ENCODE measurements around the gene GARIN5B. TPM values are rescaled to one million over a fixed set of nuclear protein-coding genes. Genes with fewer than 3 reads are reported as not detected.

GARIN5B gene
- polyA plus RNA-seq, 3 donors, result not detected

GRCh38 chr19:55344444-55344843, 18.6 kb downstream of the GARIN5B start:
- no peak for TF ChIP-seq CTCF (IDR thresholded peaks at IDR 0.05)
- peaks cover under 1 to 2% (median 2%) of the 10 kb centered on the region in 3 donors for H3K27me3 Mint-ChIP-seq (ENCODE audit: low read depth in 3 of 3)
- H3K4me3 Mint-ChIP-seq, result no peak overlapping the region
- Histone ChIP-seq H3K9ac (ENCODE audit: insufficient read depth, low read length, poor library complexity, severe bottlenecking) (no peak overlapping the region), H3K9me3 (replicated peaks in 1 of 2; ENCODE audit: control insufficient read depth in 1 of 2, insufficient read depth in 1 of 2, low read length in 2 of 2) (no peaks in the 10 kb centered on the region), H3K27ac (ENCODE audit: low read depth in 1 of 2, low read length in 2 of 2) (no peak overlapping the region), H2AFZ (ENCODE audit: insufficient read depth, low read depth, low read length, poor library complexity, severe bottlenecking) (no peak overlapping the region), H3K4me3 (replicated peaks in 1 of 3; ENCODE audit: low read depth in 2 of 3, low read length in 3 of 3) (no peak overlapping the region), H3K4me1 (ENCODE audit: control insufficient read depth in 1 of 2, insufficient read depth in 2 of 2, low read length in 2 of 2) (peaks cover 20 to 23% of the 10 kb centered on the region in 2 donors), H3K79me2 (ENCODE audit: insufficient read depth, low read length) (peaks cover 12% of the 10 kb centered on the region), H4K20me1 (ENCODE audit: insufficient read depth, low read length) (peaks cover 7% of the 10 kb centered on the region), H3K27me3 (ENCODE audit: control insufficient read depth in 2 of 2, insufficient read depth in 2 of 2, low read length in 2 of 2) (no peaks in the 10 kb centered on the region), H3K36me3 (replicated peaks in 1 of 2; ENCODE audit: control insufficient read depth in 1 of 2, insufficient read depth in 2 of 2, low read length in 2 of 2) (peaks cover 11 to 15% of the 10 kb centered on the region in 2 donors), H3K4me2 (replicated peaks; ENCODE audit: extremely low read depth, low read length, poor library complexity, severe bottlenecking) (no peak overlapping the region)
- peaks cover 16% of the 10 kb centered on the region for H3K4me1 Mint-ChIP-seq
- WGBS (ENCODE audit: insufficient coverage), result 84% methylated on average over 9 of the region's 9 CpGs
- H3K36me3 Mint-ChIP-seq, result peaks cover 17 to 29% of the 10 kb centered on the region in 2 donors
- intact Hi-C loops (cut with micrococcal nuclease), result loop anchor here in 1 of 2 donors (5.0 kb wide), 1 partner anchor 38 kb away; the partner anchor contains the start of gene TMEM238
- no peaks in the 10 kb centered on the region for H3K9me3 Mint-ChIP-seq
- no peak overlapping the region for H3K27ac Mint-ChIP-seq
- DNase-seq, result no peak

- H3K27ac ChIP-seq (ENCODE audit: low read depth in 1 of 2, low read length in 2 of 2), result no peak overlapping the region
- peak overlapping the region; percentile 94 for H3K4me2 ChIP-seq (replicated peaks; ENCODE audit: extremely low read depth, low read length, poor library complexity, severe bottlenecking)
- peaks cover 7% of the 10 kb centered on the region for H4K20me1 ChIP-seq (ENCODE audit: insufficient read depth, low read length)
- Mint-ChIP-seq H3K9me3 (no peaks in the 10 kb centered on the region), H3K36me3 (peaks cover 17 to 29% of the 10 kb centered on the region in 2 donors), H3K4me3 (peak overlapping the region; percentile 62 to 63), H3K27me3 (ENCODE audit: low read depth in 3 of 3) (peaks cover 0 to 3% (median 2%) of the 10 kb centered on the region in 3 donors), H3K27ac (peak overlapping the region in 2 of 7 donors; percentile 69 to 82), H3K4me1 (peaks cover 27% of the 10 kb centered on the region)
- no peak for DNase-seq
- TF ChIP-seq CTCF (IDR thresholded peaks at IDR 0.05), result no peak
- H3K27me3 ChIP-seq (ENCODE audit: control insufficient read depth in 2 of 2, insufficient read depth in 2 of 2, low read length in 2 of 2), result no peaks in the 10 kb centered on the region
- H3K4me1 ChIP-seq (ENCODE audit: control insufficient read depth in 1 of 2, insufficient read depth in 2 of 2, low read length in 2 of 2), result peaks cover 31 to 39% of the 10 kb centered on the region in 2 donors
- H3K9ac ChIP-seq (ENCODE audit: insufficient read depth, low read length, poor library complexity, severe bottlenecking), result no peak overlapping the region
- peaks cover 9 to 15% of the 10 kb centered on the region in 2 donors for H3K36me3 ChIP-seq (replicated peaks in 1 of 2; ENCODE audit: control insufficient read depth in 1 of 2, insufficient read depth in 2 of 2, low read length in 2 of 2)
- H2AFZ ChIP-seq (ENCODE audit: insufficient read depth, low read depth, low read length, poor library complexity, severe bottlenecking), result no peak overlapping the region
- H3K9me3 ChIP-seq (replicated peaks in 1 of 2; ENCODE audit: control insufficient read depth in 1 of 2, insufficient read depth in 1 of 2, low read length in 2 of 2), result no peaks in the 10 kb centered on the region
- 95% methylated on average over 46 of the region's 50 CpGs for WGBS (ENCODE audit: insufficient coverage)
- peaks cover 12% of the 10 kb centered on the region for H3K79me2 ChIP-seq (ENCODE audit: insufficient read depth, low read length)
- peak overlapping the region in 1 of 3 experiments; percentile 83 for H3K4me3 ChIP-seq (replicated peaks in 1 of 3; ENCODE audit: low read depth in 2 of 3, low read length in 3 of 3)
- intact Hi-C loops (cut with micrococcal nuclease), result loop anchor here in 1 of 2 donors (5.0 kb wide), 1 partner anchor 40 kb away; the partner anchor contains the start of gene TMEM238
Observed at GRCh38 chr19:55341595-55342531, 21.2 kb downstream of the GARIN5B start.
